Kidney epithelial cell (primary cell): Measurements from ENCODE around the gene AKR7A2. TPM values are rescaled to one million over a fixed set of nuclear protein-coding genes. Genes with fewer than 3 reads are reported as not detected.

Experiments
- DNase-seq: peaks from one replicate; pipeline ENCODE4 v3.0.0-alpha.2; 2010; ENCODE audit warnings: low read depth
- H3K27me3 ChIP-seq: 2 replicates; pipeline ENCODE4 v1.6.0; 2011; ENCODE audit warnings: low read length; ENCODE audit not compliant: control insufficient read depth, insufficient read depth
- H3K36me3 ChIP-seq: 2 replicates; pipeline ENCODE4 v1.5.1; 2011; ENCODE audit warnings: low read length; ENCODE audit not compliant: control insufficient read depth, insufficient read depth
- H3K4me3 ChIP-seq: 2 replicates; pipeline ENCODE4 v1.5.1; 2011; ENCODE audit warnings: low read depth, mild to moderate bottlenecking, control low read depth, low read length
- CTCF ChIP-seq: IDR thresholded peaks from 2 replicates; pipeline ENCODE4 v1.5.1; 2011; ENCODE audit warnings: mild to moderate bottlenecking, moderate library complexity, low read length, control low read depth, inconsistent platforms; ENCODE audit not compliant: insufficient read depth, poor library complexity, severe bottlenecking
- total RNA-seq: library from RNA; depleted of rRNA; stranded (reverse); fragments of >200 nt; gene quantifications from 2 replicates; pipeline ENCODE4 v1.2.3, GENCODE V29; 2015

The AKR7A2 gene
- total RNA-seq, 1 donor from 2014 or later: 85.6 TPM

GRCh38 chr1:19330449-19331135 is 18.6 kb upstream of the AKR7A2 start:
- DNase-seq: no peak
- H3K4me3 ChIP-seq: no peak overlapping the region
- H3K27me3 ChIP-seq: no peaks in the 10 kb centered on the region
- TF ChIP-seq CTCF: no peak
- peaks cover 3% of the 10 kb centered on the region for H3K36me3 ChIP-seq

- Histone ChIP-seq H3K4me3 (no peak overlapping the region), H3K36me3 (peaks cover 3% of the 10 kb centered on the region), H3K27me3 (no peaks in the 10 kb centered on the region)
- no peak for TF ChIP-seq CTCF
- no peak for DNase-seq
Observed at GRCh38 chr1:19329611-19330010, 17.7 kb upstream of the AKR7A2 start.

DNA sequence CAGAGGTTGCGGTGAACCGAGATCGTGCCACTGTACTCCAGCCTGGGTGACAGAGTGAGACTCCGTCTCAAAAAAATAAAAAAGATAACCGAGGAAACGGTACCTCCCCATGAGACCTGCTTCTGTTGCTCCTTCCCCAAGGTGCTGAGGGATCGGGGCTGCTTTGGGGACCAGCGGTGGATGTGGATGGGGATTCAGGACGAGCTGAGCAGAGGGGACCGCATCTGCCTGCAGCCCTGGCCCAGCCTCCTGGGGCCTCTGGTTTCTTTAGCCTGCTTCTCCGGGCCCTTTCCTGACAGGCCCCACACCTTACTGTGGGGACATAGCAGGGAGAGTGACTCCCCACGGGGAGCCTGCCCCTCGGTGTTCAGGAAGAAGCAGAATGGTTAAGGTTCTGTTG is 17.2 kb upstream of the AKR7A2 start:
- H3K27me3 ChIP-seq: no peaks in the 10 kb centered on the region

GRCh38 chr1:19328486-19328885 is 16.5 kb upstream of the AKR7A2 start:
- Histone ChIP-seq H3K27me3 (no peaks in the 10 kb centered on the region), H3K36me3 (peaks cover 3% of the 10 kb centered on the region)
- no peak for TF ChIP-seq CTCF

More for the DNA sequence above, 17.2 kb upstream of the AKR7A2 start:
- peaks cover 3% of the 10 kb centered on the region for H3K36me3 ChIP-seq
- H3K4me3 ChIP-seq: no peak overlapping the region
- DNase-seq: no peak
- no peak for TF ChIP-seq CTCF

GRCh38 chr1:19327736-19328135 is 15.8 kb upstream of the AKR7A2 start:
- Histone ChIP-seq H3K4me3 (no peak overlapping the region), H3K36me3 (peaks cover 3% of the 10 kb centered on the region), H3K27me3 (no peaks in the 10 kb centered on the region)
- TF ChIP-seq CTCF: no peak
- no peak for DNase-seq

More at GRCh38 chr1:19328486-19328885, 16.5 kb upstream of the AKR7A2 start:
- no peak for DNase-seq
- H3K4me3 ChIP-seq: no peak overlapping the region

GRCh38 chr1:19327301-19327700 is 15.4 kb upstream of the AKR7A2 start:
- no peak for TF ChIP-seq CTCF
- Histone ChIP-seq H3K36me3 (peaks cover 3% of the 10 kb centered on the region), H3K4me3 (no peak overlapping the region), H3K27me3 (no peaks in the 10 kb centered on the region)
- no peak for DNase-seq
